Stomach smooth muscle (tissue), 2 donors: ENCODE measurements around the gene ATP5ME.

Source experiments
- H3K27ac ChIP-seq: one replicate; pipeline ENCODE4 v1.7.0; 2013; ENCODE audit warnings: mild to moderate bottlenecking, low read length, inconsistent platforms
- H3K27me3 ChIP-seq, 2 donors: one replicate each; pipeline ENCODE4 v1.7.0; 2013; ENCODE audit warnings: low read length in 2 of 2; ENCODE audit not compliant: insufficient read depth in 2 of 2, control insufficient read depth in 1 of 2
- H3K36me3 ChIP-seq, 2 donors: one replicate each; pipeline ENCODE4 v1.7.0; 2013; ENCODE audit warnings: low read length in 2 of 2; ENCODE audit not compliant: control insufficient read depth in 2 of 2, insufficient read depth in 2 of 2
- H3K4me1 ChIP-seq: one replicate; pipeline ENCODE4 v1.7.0; 2013; ENCODE audit warnings: low read length; ENCODE audit not compliant: control insufficient read depth, insufficient read depth
- H3K4me3 ChIP-seq, 2 donors: one replicate each; pipeline ENCODE4 v1.7.0; 2013; ENCODE audit warnings: low read length in 2 of 2
- H3K9ac ChIP-seq, 2 donors: one replicate each; pipeline ENCODE4 v1.7.0; 2013; ENCODE audit warnings: low read length in 2 of 2, mild to moderate bottlenecking in 1 of 2
- H3K9me3 ChIP-seq, 2 donors: one replicate each; pipeline ENCODE4 v1.7.0; 2013; ENCODE audit warnings: low read length in 2 of 2; ENCODE audit not compliant: control insufficient read depth in 2 of 2
- donor health status: healthy.
- donor health status: Pancreatic carcinoma.

ATP5ME gene

GRCh38 chr4:687971-688853, 14.1 kb upstream of the ATP5ME start:
- no peaks in the 10 kb centered on the region for H3K36me3 ChIP-seq
- H3K4me3 ChIP-seq = peak overlapping the region; percentile 16 to 54
- H3K27me3 ChIP-seq = peaks cover 3 to 13% of the 10 kb centered on the region in 2 donors
- no peaks in the 10 kb centered on the region for H3K9me3 ChIP-seq
- H3K4me1 ChIP-seq = peaks cover 31% of the 10 kb centered on the region
- peak overlapping the region in 1 of 2 donors; percentile 38 for H3K9ac ChIP-seq
- H3K27ac ChIP-seq = peak overlapping the region; percentile 31

GRCh38 chr4:687048-687970, 13.2 kb upstream of the ATP5ME start:
- Histone ChIP-seq H3K27me3 (peaks cover 7 to 15% of the 10 kb centered on the region in 2 donors), H3K36me3 (no peaks in the 10 kb centered on the region), H3K4me1 (peaks cover 31% of the 10 kb centered on the region), H3K9me3 (no peaks in the 10 kb centered on the region), H3K9ac (no peak overlapping the region), H3K27ac (no peak overlapping the region), H3K4me3 (no peak overlapping the region)

GRCh38 chr4:686413-687040, 12.5 kb upstream of the ATP5ME start:
- no peak overlapping the region for H3K27ac ChIP-seq
- peaks cover 9 to 15% of the 10 kb centered on the region in 2 donors for H3K27me3 ChIP-seq
- H3K9ac ChIP-seq = no peak overlapping the region
- no peak overlapping the region for H3K4me3 ChIP-seq
- H3K4me1 ChIP-seq = peaks cover 35% of the 10 kb centered on the region
- H3K9me3 ChIP-seq = no peaks in the 10 kb centered on the region
- H3K36me3 ChIP-seq = no peaks in the 10 kb centered on the region

GRCh38 chr4:685679-686412, 11.8 kb upstream of the ATP5ME start:
- H3K9me3 ChIP-seq = no peaks in the 10 kb centered on the region

GRCh38 chr4:684623-685327, 10.7 kb upstream of the ATP5ME start:
- no peaks in the 10 kb centered on the region for H3K36me3 ChIP-seq
- peaks cover 19 to 29% of the 10 kb centered on the region in 2 donors for H3K27me3 ChIP-seq
- H3K9me3 ChIP-seq = no peaks in the 10 kb centered on the region
- no peak overlapping the region for H3K27ac ChIP-seq
- no peak overlapping the region for H3K9ac ChIP-seq
- H3K4me1 ChIP-seq = peaks cover 46% of the 10 kb centered on the region
- H3K4me3 ChIP-seq = no peak overlapping the region

More at GRCh38 chr4:685679-686412, 11.8 kb upstream of the ATP5ME start:
- H3K27me3 ChIP-seq = peaks cover 10 to 20% of the 10 kb centered on the region in 2 donors
- H3K36me3 ChIP-seq = no peaks in the 10 kb centered on the region
- peaks cover 40% of the 10 kb centered on the region for H3K4me1 ChIP-seq
- no peak overlapping the region for H3K27ac ChIP-seq
- H3K4me3 ChIP-seq = no peak overlapping the region
- H3K9ac ChIP-seq = no peak overlapping the region

- Histone ChIP-seq H3K27ac (no peak overlapping the region), H3K27me3 (peaks cover 26 to 30% of the 10 kb centered on the region in 2 donors), H3K4me3 (no peak overlapping the region), H3K4me1 (peaks cover 40% of the 10 kb centered on the region), H3K9ac (no peak overlapping the region), H3K9me3 (no peaks in the 10 kb centered on the region), H3K36me3 (no peaks in the 10 kb centered on the region)
These were observed 10.0 kb upstream of the ATP5ME start for GRCh38 chr4:683982-684622.

- Histone ChIP-seq H3K4me3 (no peak overlapping the region), H3K9me3 (no peaks in the 10 kb centered on the region), H3K36me3 (no peaks in the 10 kb centered on the region), H3K27me3 (peaks cover 28% of the 10 kb centered on the region in 2 donors), H3K4me1 (peaks cover 35% of the 10 kb centered on the region), H3K27ac (no peak overlapping the region), H3K9ac (no peak overlapping the region)
These were observed 9.3 kb upstream of the ATP5ME start for GRCh38 chr4:683247-683897.

GRCh38 chr4:682490-683172, 8.6 kb upstream of the ATP5ME start:
- Histone ChIP-seq H3K9me3 (no peaks in the 10 kb centered on the region), H3K27ac (no peak overlapping the region), H3K27me3 (peaks cover 30% of the 10 kb centered on the region in 2 donors), H3K4me3 (no peak overlapping the region), H3K9ac (no peak overlapping the region), H3K4me1 (peaks cover 28% of the 10 kb centered on the region), H3K36me3 (no peaks in the 10 kb centered on the region)
